H9 (cell line): ENCODE measurements around the gene GADD45GIP1. TPM values are rescaled to one million over a fixed set of nuclear protein-coding genes. Genes with fewer than 3 reads are reported as not detected.

Experiments
- DNase-seq: peaks from one replicate; pipeline ENCODE4 v3.0.0-alpha.2; 2017
- H2AFZ ChIP-seq: one replicate; pipeline ENCODE4 v1.6.1; 2013; ENCODE audit warnings: mild to moderate bottlenecking, low read length, control low read depth, moderate library complexity
- H2AK5ac ChIP-seq: 2 replicates; pipeline ENCODE4 v1.6.1; 2013; ENCODE audit warnings: low read length, control low read depth, mixed read lengths; ENCODE audit not compliant: insufficient read length
- H2BK120ac ChIP-seq: one replicate; pipeline ENCODE4 v1.6.1; 2013; ENCODE audit warnings: low read depth, mild to moderate bottlenecking, low read length, control low read depth, inconsistent platforms; ENCODE audit not compliant: poor library complexity, severe bottlenecking
- H2BK12ac ChIP-seq: 2 replicates; pipeline ENCODE4 v1.6.1; 2013; ENCODE audit warnings: low read length, control low read depth, mixed read lengths, low read depth; ENCODE audit not compliant: insufficient read length
- H2BK15ac ChIP-seq: 2 replicates; pipeline ENCODE4 v1.6.1; 2013; ENCODE audit warnings: low read depth, low read length, control low read depth
- H2BK20ac ChIP-seq: one replicate; pipeline ENCODE4 v1.6.1; 2013; ENCODE audit warnings: low read depth, mild to moderate bottlenecking, low read length, control low read depth, inconsistent platforms; ENCODE audit not compliant: poor library complexity, severe bottlenecking
- H2BK5ac ChIP-seq: 2 replicates; pipeline ENCODE4 v1.6.1; 2013; ENCODE audit warnings: low read length, control low read depth, mixed read lengths; ENCODE audit not compliant: insufficient read length
- H3K14ac ChIP-seq: 2 replicates; pipeline ENCODE4 v1.6.1; 2013; ENCODE audit warnings: low read length, control low read depth; ENCODE audit not compliant: insufficient read depth
- H3K18ac ChIP-seq: 2 replicates; pipeline ENCODE4 v1.6.1; 2013; ENCODE audit warnings: low read depth, mild to moderate bottlenecking, mixed read lengths, low read length, control low read depth; ENCODE audit not compliant: insufficient read length
- H3K23ac ChIP-seq: 2 replicates; pipeline ENCODE4 v1.6.1; 2013; ENCODE audit warnings: low read length, control low read depth, mixed read lengths, low read depth; ENCODE audit not compliant: insufficient read length
- H3K23me2 ChIP-seq: 2 replicates; pipeline ENCODE4 v1.6.1; 2013; ENCODE audit warnings: low read depth, mild to moderate bottlenecking, mixed read lengths, low read length, control low read depth; ENCODE audit not compliant: insufficient read length, poor library complexity, severe bottlenecking
- H3K27ac ChIP-seq: 2 replicates; pipeline ENCODE4 v1.5.1; 2013; ENCODE audit warnings: low read length, control low read depth, mixed read lengths, low read depth; ENCODE audit not compliant: insufficient read length
- H3K27me3 ChIP-seq: 2 replicates; pipeline ENCODE4 v1.6.1; 2013; ENCODE audit warnings: low read length, control low read depth, inconsistent platforms; ENCODE audit not compliant: insufficient read depth
- H3K4ac ChIP-seq: 2 replicates; pipeline ENCODE4 v1.6.1; 2013; ENCODE audit warnings: low read depth, mild to moderate bottlenecking, control low read depth, inconsistent platforms, low read length, moderate library complexity
- H3K4me1 ChIP-seq: 2 replicates; pipeline ENCODE4 v1.6.1; 2013; ENCODE audit warnings: low read length, control low read depth, inconsistent platforms; ENCODE audit not compliant: insufficient read depth
- H3K4me2 ChIP-seq: 2 replicates; pipeline ENCODE4 v1.6.1; 2013; ENCODE audit warnings: low read length, control low read depth, mixed read lengths; ENCODE audit not compliant: insufficient read length, insufficient read depth
- H3K56ac ChIP-seq: 2 replicates; pipeline ENCODE4 v1.6.1; 2013; ENCODE audit warnings: low read depth, mild to moderate bottlenecking, mixed read lengths, low read length, control low read depth; ENCODE audit not compliant: insufficient read length
- H3K79me1 ChIP-seq: 2 replicates; pipeline ENCODE4 v1.6.1; 2013; ENCODE audit warnings: low read depth, mild to moderate bottlenecking, moderate library complexity, low read length, control low read depth, inconsistent platforms; ENCODE audit not compliant: insufficient read depth, poor library complexity, severe bottlenecking
- H3K79me2 ChIP-seq: 2 replicates; pipeline ENCODE4 v1.6.1; 2013; ENCODE audit warnings: low read length, control low read depth, inconsistent platforms; ENCODE audit not compliant: insufficient read depth
- H3K9ac ChIP-seq: 2 replicates; pipeline ENCODE4 v1.6.1; 2013; ENCODE audit warnings: low read length, control low read depth, mixed read lengths; ENCODE audit not compliant: insufficient read length; ENCODE audit errors: extremely low read depth
- H3K9me3 ChIP-seq: one replicate; pipeline ENCODE4 v1.6.1; 2013; ENCODE audit warnings: low read depth, low read length, inconsistent platforms; ENCODE audit not compliant: control insufficient read depth
- H3T11ph ChIP-seq: one replicate; pipeline ENCODE4 v1.6.1; 2013; ENCODE audit warnings: mild to moderate bottlenecking, low read length, control low read depth, inconsistent platforms
- H4K20me1 ChIP-seq: one replicate; pipeline ENCODE4 v1.6.1; 2013; ENCODE audit not compliant: control insufficient read depth, insufficient read length, insufficient read depth
- H4K5ac ChIP-seq: 2 replicates; pipeline ENCODE4 v1.6.1; 2013; ENCODE audit warnings: low read depth, mild to moderate bottlenecking, mixed read lengths, low read length, control low read depth; ENCODE audit not compliant: insufficient read length
- H4K8ac ChIP-seq: replicated peaks from 2 replicates; pipeline ENCODE4 v1.6.1; 2013; ENCODE audit warnings: low read length, control low read depth, mixed read lengths, low read depth; ENCODE audit not compliant: insufficient read length
- H4K91ac ChIP-seq: 2 replicates; pipeline ENCODE4 v1.6.1; 2013; ENCODE audit warnings: low read depth, mild to moderate bottlenecking, moderate library complexity, mixed read lengths, low read length, control low read depth; ENCODE audit not compliant: insufficient read length
- H3K27ac Mint-ChIP-seq, 3 experiments: 2 replicates in 2 of 3; 3 replicates in 1 of 3; pipeline ENCODE4 v1.8.0; 2020 to 2021; ENCODE audit warnings: mixed read lengths in 3 of 3, mild to moderate bottlenecking in 1 of 3, moderate library complexity in 1 of 3
- H3K27me3 Mint-ChIP-seq: 2 replicates; pipeline ENCODE4 v1.8.0; 2021; ENCODE audit warnings: low read depth, mild to moderate bottlenecking, moderate library complexity, mixed read lengths
- H3K36me3 Mint-ChIP-seq, 3 experiments: 2 replicates in 2 of 3; 3 replicates in 1 of 3; pipeline ENCODE4 v1.8.0; 2020 to 2021; ENCODE audit warnings: low read depth in 3 of 3, mixed read lengths in 3 of 3; ENCODE audit not compliant: insufficient read depth in 1 of 3
- H3K4me1 Mint-ChIP-seq, 2 experiments: 2 replicates each; pipeline ENCODE4 v1.8.0; 2020; ENCODE audit warnings: mixed read lengths in 2 of 2
- H3K4me3 Mint-ChIP-seq, 2 experiments: 2 replicates in 1 of 2; 3 replicates in 1 of 2; pipeline ENCODE4 v1.8.0; 2020 to 2021; ENCODE audit warnings: mild to moderate bottlenecking in 2 of 2, mixed read lengths in 2 of 2, moderate library complexity in 1 of 2
- H3K9me3 Mint-ChIP-seq, 2 experiments: 2 replicates in 1 of 2; 3 replicates in 1 of 2; pipeline ENCODE4 v1.8.0; 2020; ENCODE audit warnings: mild to moderate bottlenecking in 2 of 2, mixed read lengths in 2 of 2, moderate library complexity in 1 of 2
- WGBS: extraction: QIAGEN DNeasy Blood & Tissue Kit; methylation state at CpG from one replicate; pipeline ENCODE4 v1.1.7; 2013; ENCODE audit warnings: missing lambda C conversion rate, low lambda C conversion rate, mixed read lengths; ENCODE audit not compliant: insufficient read length; ENCODE audit errors: extremely low coverage; 5-methylcytosine and 5-hydroxymethylcytosine counted together
- total RNA-seq: library from RNA; stranded (reverse); gene quantifications from 2 replicates; pipeline ENCODE4 v1.2.1, GENCODE V29; 2021
- TF ChIP-seq, protein P1 (sequence below): fragments of 200-600 bp; sonication (generic); conservative IDR thresholded peaks from 3 replicates; pipeline ENCODE4 v1.8.0; 2021; ENCODE audit warnings: antibody characterized with exemption, mild to moderate bottlenecking

GADD45GIP1 gene
- total RNA-seq, 1 experiment from 2014 or later = 44.5 TPM

DNA sequence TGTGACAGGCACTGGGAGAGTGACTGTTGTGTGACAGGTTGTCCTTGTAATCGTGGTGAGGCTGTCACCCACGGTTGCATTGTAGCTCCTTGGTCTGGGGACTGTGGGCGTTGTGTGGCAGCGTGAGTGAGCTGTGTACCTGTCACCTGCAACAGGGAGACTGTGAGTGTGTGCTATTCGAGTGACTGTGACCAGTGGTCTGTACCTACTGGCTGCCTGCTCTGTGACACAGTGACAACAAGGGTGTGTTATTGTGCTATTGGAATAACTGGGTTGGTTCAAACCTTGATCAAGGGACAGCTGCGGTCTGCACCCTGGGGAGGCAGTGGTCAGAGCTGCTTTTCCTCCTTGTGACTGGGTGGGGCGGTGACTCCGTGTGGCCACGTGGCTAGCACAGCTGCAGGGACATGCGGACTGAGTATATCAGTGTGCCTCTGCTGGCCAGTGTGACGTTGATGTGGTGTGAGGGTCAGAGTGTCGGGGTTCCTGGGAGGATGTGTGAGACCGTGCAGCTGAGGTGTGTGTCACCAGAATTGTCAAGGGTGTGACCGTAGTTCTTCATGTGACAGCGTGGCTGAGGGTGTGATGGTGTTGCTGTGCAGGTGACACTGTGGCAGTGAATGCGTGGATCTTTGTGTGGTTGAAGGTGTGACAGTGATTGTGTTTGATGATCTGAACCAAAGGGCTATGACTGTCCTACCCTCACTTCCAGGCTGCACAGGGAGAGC, 28.2 kb upstream of the GADD45GIP1 start:
- H3K18ac ChIP-seq = no peak overlapping the region

More for the DNA sequence above, 28.2 kb upstream of the GADD45GIP1 start:
- Histone ChIP-seq H3K14ac (no peak overlapping the region), H3K9ac (no peak overlapping the region), H3K23me2 (no peaks in the 10 kb centered on the region), H3K4me2 (no peak overlapping the region), H3K4ac (no peak overlapping the region), H3K4me1 (no peaks in the 10 kb centered on the region), H4K5ac (no peak overlapping the region), H2BK20ac (no peak overlapping the region), H3K23ac (no peak overlapping the region), H3K79me1 (no peaks in the 10 kb centered on the region), H3K79me2 (no peaks in the 10 kb centered on the region), H2BK120ac (no peak overlapping the region), H2BK12ac (no peak overlapping the region), H3T11ph (no peak overlapping the region), H4K91ac (no peak overlapping the region), H3K27me3 (peaks cover 6% of the 10 kb centered on the region; the same call in 1 of the 2 replicates), H3K9me3 (no peaks in the 10 kb centered on the region), H3K27ac (no peak overlapping the region), H2BK15ac (no peak overlapping the region), H2AK5ac (no peak overlapping the region), H4K20me1 (no peaks in the 10 kb centered on the region), H4K8ac (no peak overlapping the region), H2BK5ac (no peak overlapping the region), H3K56ac (no peak overlapping the region), H2AFZ (no peak overlapping the region)
- TF ChIP-seq, protein P1, sequence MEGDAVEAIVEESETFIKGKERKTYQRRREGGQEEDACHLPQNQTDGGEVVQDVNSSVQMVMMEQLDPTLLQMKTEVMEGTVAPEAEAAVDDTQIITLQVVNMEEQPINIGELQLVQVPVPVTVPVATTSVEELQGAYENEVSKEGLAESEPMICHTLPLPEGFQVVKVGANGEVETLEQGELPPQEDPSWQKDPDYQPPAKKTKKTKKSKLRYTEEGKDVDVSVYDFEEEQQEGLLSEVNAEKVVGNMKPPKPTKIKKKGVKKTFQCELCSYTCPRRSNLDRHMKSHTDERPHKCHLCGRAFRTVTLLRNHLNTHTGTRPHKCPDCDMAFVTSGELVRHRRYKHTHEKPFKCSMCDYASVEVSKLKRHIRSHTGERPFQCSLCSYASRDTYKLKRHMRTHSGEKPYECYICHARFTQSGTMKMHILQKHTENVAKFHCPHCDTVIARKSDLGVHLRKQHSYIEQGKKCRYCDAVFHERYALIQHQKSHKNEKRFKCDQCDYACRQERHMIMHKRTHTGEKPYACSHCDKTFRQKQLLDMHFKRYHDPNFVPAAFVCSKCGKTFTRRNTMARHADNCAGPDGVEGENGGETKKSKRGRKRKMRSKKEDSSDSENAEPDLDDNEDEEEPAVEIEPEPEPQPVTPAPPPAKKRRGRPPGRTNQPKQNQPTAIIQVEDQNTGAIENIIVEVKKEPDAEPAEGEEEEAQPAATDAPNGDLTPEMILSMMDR = no peak
- H3K9me3 Mint-ChIP-seq = no peaks in the 10 kb centered on the region; a peak in 1 of 5 replicates
- H3K4me1 Mint-ChIP-seq = peaks cover 6 to 9% of the 10 kb centered on the region in 2 experiments
- H3K36me3 Mint-ChIP-seq = no peaks in the 10 kb centered on the region
- H3K27me3 Mint-ChIP-seq = no peaks in the 10 kb centered on the region; the same call in none of the 2 replicates
- WGBS = no CpG with 5 or more reads among the region's 16 CpGs
- H3K27ac Mint-ChIP-seq = no peak overlapping the region; a peak in 1 of 7 replicates
- peak; percentile 33 for DNase-seq
- H3K4me3 Mint-ChIP-seq = peak overlapping the region in 1 of 2 experiments; percentile 50; a peak in 1 of 5 replicates
